Fibroblast of pulmonary artery (primary cell): ENCODE results near the gene TMEM214.

Experiments used
- DNase-seq: peaks from one replicate; pipeline ENCODE4 v3.0.0-alpha.2; 2010; ENCODE audit warnings: low read depth
- H3K4me3 ChIP-seq: replicated peaks from 2 replicates; pipeline ENCODE4 v1.5.1; 2011; ENCODE audit warnings: low read depth, mild to moderate bottlenecking, control low read depth, low read length, moderate library complexity
- TF ChIP-seq, protein P1 (sequence below): IDR thresholded peaks from 2 replicates; pipeline ENCODE4 v1.5.1; 2011; ENCODE audit warnings: mild to moderate bottlenecking, control low read depth, low read length, inconsistent platforms; ENCODE audit errors: missing control alignments

TMEM214 gene

DNA sequence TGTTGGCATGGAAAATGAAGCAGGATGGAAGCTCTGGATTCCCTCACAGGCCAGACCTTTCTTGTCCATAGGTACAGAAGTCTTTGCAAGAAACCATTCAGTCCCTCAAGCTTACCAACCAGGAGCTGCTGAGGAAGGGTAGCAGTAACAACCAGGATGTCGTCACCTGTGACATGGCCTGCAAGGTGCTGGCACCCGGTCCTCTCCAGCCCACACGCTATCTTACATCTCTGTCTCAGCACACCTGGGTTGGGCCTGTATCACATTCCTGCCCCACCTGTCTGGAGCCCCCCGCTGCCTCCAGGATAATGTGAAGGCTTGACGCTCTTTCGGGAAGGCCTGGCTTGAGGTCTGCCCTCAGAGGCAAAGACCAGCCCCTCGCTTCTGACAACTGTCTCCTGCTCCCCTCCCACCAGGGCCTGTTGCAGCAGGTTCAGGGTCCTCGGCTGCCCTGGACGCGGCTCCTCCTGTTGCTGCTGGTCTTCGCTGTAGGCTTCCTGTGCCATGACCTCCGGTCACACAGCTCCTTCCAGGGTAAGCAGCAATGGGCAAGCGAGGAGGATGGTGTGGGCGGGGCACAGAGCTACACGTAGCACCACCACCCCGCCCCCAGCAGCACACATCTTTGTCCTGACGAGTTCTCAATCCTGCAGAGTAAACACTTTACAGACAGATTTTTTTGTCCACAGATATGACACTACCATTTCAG is 6.0 kb downstream of the TMEM214 start:
- no peak overlapping the region for H3K4me3 ChIP-seq
- DNase-seq: no peak
- TF ChIP-seq, protein P1, sequence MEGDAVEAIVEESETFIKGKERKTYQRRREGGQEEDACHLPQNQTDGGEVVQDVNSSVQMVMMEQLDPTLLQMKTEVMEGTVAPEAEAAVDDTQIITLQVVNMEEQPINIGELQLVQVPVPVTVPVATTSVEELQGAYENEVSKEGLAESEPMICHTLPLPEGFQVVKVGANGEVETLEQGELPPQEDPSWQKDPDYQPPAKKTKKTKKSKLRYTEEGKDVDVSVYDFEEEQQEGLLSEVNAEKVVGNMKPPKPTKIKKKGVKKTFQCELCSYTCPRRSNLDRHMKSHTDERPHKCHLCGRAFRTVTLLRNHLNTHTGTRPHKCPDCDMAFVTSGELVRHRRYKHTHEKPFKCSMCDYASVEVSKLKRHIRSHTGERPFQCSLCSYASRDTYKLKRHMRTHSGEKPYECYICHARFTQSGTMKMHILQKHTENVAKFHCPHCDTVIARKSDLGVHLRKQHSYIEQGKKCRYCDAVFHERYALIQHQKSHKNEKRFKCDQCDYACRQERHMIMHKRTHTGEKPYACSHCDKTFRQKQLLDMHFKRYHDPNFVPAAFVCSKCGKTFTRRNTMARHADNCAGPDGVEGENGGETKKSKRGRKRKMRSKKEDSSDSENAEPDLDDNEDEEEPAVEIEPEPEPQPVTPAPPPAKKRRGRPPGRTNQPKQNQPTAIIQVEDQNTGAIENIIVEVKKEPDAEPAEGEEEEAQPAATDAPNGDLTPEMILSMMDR: no peak

DNA sequence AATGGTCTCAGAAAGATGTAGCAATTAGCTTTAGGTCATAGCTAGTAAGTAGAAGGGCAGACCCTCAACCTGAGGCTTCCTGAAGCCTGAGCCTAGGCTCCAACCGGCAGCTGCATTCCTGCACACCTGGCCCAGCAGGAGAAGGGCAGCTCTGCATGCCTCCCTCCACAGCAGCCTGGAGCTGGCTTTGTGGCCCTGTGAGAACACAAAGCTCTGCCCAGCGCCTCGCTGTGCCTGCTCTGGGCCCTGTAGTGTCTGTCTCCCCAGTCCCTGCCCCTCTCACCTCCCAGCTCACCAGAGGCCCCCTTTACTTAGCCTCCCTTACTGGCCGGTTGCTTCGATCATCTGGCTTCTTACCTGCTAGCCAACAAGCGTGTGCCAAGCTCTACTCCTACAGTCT is 6.7 kb downstream of the TMEM214 start:
- no peak overlapping the region for H3K4me3 ChIP-seq
- no peak for DNase-seq
- TF ChIP-seq, protein P1: no peak

DNA sequence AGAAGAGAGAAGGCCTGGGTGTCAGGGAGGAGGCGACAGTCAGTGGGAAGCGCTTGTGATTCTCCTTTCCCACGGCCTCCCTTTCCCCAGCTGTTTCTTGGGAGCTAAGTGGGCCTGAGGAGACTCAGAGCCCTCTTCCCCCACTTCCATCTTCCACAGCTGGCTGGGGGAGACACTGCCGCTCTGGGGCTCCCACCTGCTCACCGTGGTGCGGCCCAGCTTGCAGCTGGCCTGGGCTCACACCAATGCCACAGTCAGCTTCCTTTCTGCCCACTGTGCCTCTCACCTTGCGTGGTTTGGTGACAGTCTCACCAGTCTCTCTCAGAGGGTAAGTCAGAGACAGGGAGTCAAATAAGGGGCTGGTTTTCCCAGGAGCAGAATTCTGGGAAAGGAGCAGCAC is 7.1 kb downstream of the TMEM214 start:
- DNase-seq: no peak
- TF ChIP-seq, protein P1: no peak
- H3K4me3 ChIP-seq: no peak overlapping the region

DNA sequence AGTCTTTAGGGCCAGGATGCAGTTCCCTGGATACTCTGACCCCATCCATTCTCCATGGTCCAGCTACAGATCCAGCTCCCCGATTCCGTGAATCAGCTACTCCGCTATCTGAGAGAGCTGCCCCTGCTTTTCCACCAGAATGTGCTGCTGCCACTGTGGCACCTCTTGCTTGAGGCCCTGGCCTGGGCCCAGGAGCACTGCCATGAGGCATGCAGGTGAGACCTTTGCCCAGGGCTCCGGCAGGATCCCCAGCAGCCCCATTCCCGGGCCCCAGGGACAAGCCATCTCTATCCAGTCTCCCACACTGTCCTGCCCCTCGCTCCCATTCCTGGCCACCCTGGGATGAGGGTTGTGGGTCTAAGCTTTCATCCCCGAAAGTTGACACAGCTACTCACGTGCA is 7.5 kb downstream of the TMEM214 start:
- TF ChIP-seq, protein P1: no peak
- H3K4me3 ChIP-seq: no peak overlapping the region
- DNase-seq: no peak

DNA sequence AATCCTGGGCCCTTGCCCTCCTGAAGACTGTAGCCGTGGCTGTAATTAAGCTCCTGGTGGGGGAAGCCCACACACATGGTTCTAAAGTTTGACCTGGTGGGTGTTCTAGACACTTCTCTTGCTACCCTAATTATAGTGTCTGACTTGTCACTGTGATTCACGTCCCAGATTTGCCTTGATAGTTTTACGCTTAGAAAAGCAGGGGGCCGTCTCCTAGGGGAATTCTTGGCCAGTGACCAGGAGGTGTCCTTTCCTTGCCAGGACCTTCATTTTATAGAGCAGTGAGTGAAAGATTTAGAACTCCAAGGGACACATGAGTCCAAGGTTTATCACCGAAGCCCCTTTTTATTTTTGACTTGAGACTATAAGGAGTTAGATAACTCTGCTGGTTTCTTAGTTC is 9.0 kb downstream of the TMEM214 start:
- DNase-seq: no peak
- H3K4me3 ChIP-seq: no peak overlapping the region
- TF ChIP-seq, protein P1: no peak

DNA sequence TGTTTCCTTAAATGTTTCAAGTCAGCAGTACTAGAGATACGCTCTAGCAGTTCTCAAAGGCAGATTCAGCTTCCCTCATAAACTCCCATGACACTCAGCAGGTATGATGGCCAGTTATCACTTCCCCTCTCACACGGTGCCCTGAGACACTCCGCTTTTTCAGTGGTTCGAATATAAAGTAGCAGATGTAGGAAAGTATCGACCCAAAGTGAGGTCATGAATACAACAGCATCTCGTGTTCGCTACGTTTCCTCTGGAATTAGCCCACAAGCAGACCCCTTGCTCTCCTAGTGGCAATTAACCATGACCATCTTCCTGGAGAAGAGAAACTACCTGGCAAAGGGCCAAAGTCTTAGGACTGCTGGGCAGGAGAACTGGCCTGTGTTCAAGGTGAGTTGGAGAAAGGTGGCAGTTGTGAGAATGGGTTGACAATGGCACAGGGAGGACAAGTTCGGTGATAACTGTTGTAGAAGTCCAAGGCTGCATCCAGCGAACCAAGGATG is 9.4 kb downstream of the TMEM214 start:
- DNase-seq: no peak
- TF ChIP-seq, protein P1: no peak
- H3K4me3 ChIP-seq: no peak overlapping the region
